Fibroblast of skin of scalp (primary cell): ENCODE results near the gene KCNMB2.

Experiments used
- DNase-seq: peaks from one replicate; pipeline ENCODE4 v3.0.0-alpha.2; 2013

KCNMB2 gene

GRCh38 chr3:178583963-178584575 lies 47.8 kb downstream of the KCNMB2 start:
- DNase-seq: no peak

GRCh38 chr3:178584722-178585380 lies 48.6 kb downstream of the KCNMB2 start:
- no peak for DNase-seq

- no peak for DNase-seq
Measured at GRCh38 chr3:178585454-178585853, 49.2 kb downstream of the KCNMB2 start.

GRCh38 chr3:178586076-178586475 lies 49.8 kb downstream of the KCNMB2 start:
- no peak for DNase-seq

GRCh38 chr3:178588628-178589027 lies 52.4 kb downstream of the KCNMB2 start:
- DNase-seq: no peak

- DNase-seq: no peak
Measured at GRCh38 chr3:178593786-178594185, 57.5 kb downstream of the KCNMB2 start.

GRCh38 chr3:178597371-178597770 lies 61.1 kb downstream of the KCNMB2 start:
- no peak for DNase-seq

GRCh38 chr3:178602856-178603255 lies 66.6 kb downstream of the KCNMB2 start:
- no peak for DNase-seq

- DNase-seq: no peak
Measured at GRCh38 chr3:178603735-178604134, 67.5 kb downstream of the KCNMB2 start.

GRCh38 chr3:178618197-178618596 lies 82.0 kb downstream of the KCNMB2 start:
- no peak for DNase-seq

GRCh38 chr3:178618896-178619295 lies 82.7 kb downstream of the KCNMB2 start:
- DNase-seq: no peak

- DNase-seq: peak; percentile 6
Measured at GRCh38 chr3:178623666-178624255, 87.5 kb downstream of the KCNMB2 start.

- DNase-seq: no peak
Measured at GRCh38 chr3:178624276-178624675, 88.0 kb downstream of the KCNMB2 start.

- DNase-seq: no peak
Measured at GRCh38 chr3:178625053-178625600, 88.9 kb downstream of the KCNMB2 start.

GRCh38 chr3:178628037-178628436 lies 91.8 kb downstream of the KCNMB2 start:
- no peak for DNase-seq

- no peak for DNase-seq
Measured at GRCh38 chr3:178629430-178630178, 93.4 kb downstream of the KCNMB2 start.

- no peak for DNase-seq
Measured at GRCh38 chr3:178631950-178632349, 95.7 kb downstream of the KCNMB2 start.

GRCh38 chr3:178634975-178635374 lies 98.7 kb downstream of the KCNMB2 start:
- DNase-seq: no peak

- no peak for DNase-seq
Measured at GRCh38 chr3:178637802-178638201, 101.6 kb downstream of the KCNMB2 start.

- no peak for DNase-seq
Measured at GRCh38 chr3:178645503-178645902, 109.3 kb downstream of the KCNMB2 start.

GRCh38 chr3:178646186-178646862 lies 110.1 kb downstream of the KCNMB2 start:
- no peak for DNase-seq

- DNase-seq: no peak
Measured at GRCh38 chr3:178655488-178655887, 119.3 kb downstream of the KCNMB2 start.
